ENCODE measurements around the gene AZGP1. TPM values are rescaled to one million over a fixed set of nuclear protein-coding genes. Genes with fewer than 3 reads are reported as not detected.
"Not testable (repeated sequence)": the region's sequence is repeated elsewhere in the genome, so short reads cannot be mapped to it uniquely, and the experiment has no call there.

AZGP1 gene
- polyA plus RNA-seq, 1 experiment = not detected

- TF ChIP-seq CTCF (IDR thresholded peaks at IDR 0.05; ENCODE audit: insufficient read depth, low read depth, low read length) = no peak
- no peaks in the 10 kb centered on the region for H3K36me3 ChIP-seq (ENCODE audit: control insufficient read depth, insufficient read depth, low read length)
- H3K27me3 ChIP-seq (ENCODE audit: control insufficient read depth, insufficient read depth, low read length) = 0 out of 2 replicates have a peak, but pooled peaks cover 2% of the 10 kb centered on the region
- no peak for DNase-seq (ENCODE audit: low read depth)
- ChIA-PET CTCF (no interaction called here), POLR2A (no interaction called here)
- H3K4me3 ChIP-seq (ENCODE audit: low read depth, low read length) = no peak overlapping the region
Observed at GRCh38 chr7:99944497-99945070, 31.2 kb downstream of the AZGP1 start.

GRCh38 chr7:99943641-99944496, 32.0 kb downstream of the AZGP1 start:
- ChIA-PET CTCF (interaction anchor here (0.9 to 1.1 kb wide), 2 partner anchors 36 to 46 kb away, joined by 3 read pairs; no protein-coding TSS in a partner anchor), POLR2A (no interaction called here)
- Histone ChIP-seq H3K27me3 (ENCODE audit: control insufficient read depth, insufficient read depth, low read length) (0 out of 2 replicates have a peak, but pooled peaks cover 2% of the 10 kb centered on the region), H3K36me3 (ENCODE audit: control insufficient read depth, insufficient read depth, low read length) (no peaks in the 10 kb centered on the region), H3K4me3 (ENCODE audit: low read depth, low read length) (no peak overlapping the region)
- no peak for DNase-seq (ENCODE audit: low read depth)
- TF ChIP-seq CTCF (IDR thresholded peaks at IDR 0.05; ENCODE audit: insufficient read depth, low read depth, low read length) = no peak

- TF ChIP-seq CTCF (IDR thresholded peaks at IDR 0.05; ENCODE audit: insufficient read depth, low read depth, low read length) = no peak
- H3K4me3 ChIP-seq (ENCODE audit: low read depth, low read length) = no peak overlapping the region
- ChIA-PET CTCF (interaction anchor here (1.1 to 1.3 kb wide), 2 partner anchors 11 to 19 kb away, joined by 3 read pairs; partner anchors contain the start of gene TRIM4), POLR2A (no interaction called here)
- no peaks in the 10 kb centered on the region for H3K36me3 ChIP-seq (ENCODE audit: control insufficient read depth, insufficient read depth, low read length)
- no peak for DNase-seq (ENCODE audit: low read depth)
- peaks cover 3% of the 10 kb centered on the region; the same call in 1 of the 2 replicates for H3K27me3 ChIP-seq (ENCODE audit: control insufficient read depth, insufficient read depth, low read length)
Observed at GRCh38 chr7:99938296-99938695, 37.5 kb downstream of the AZGP1 start.

- POLR2A ChIA-PET; H3K27me3 ChIP-seq (ENCODE audit: control insufficient read depth, insufficient read depth, low read length); H3K4me3 ChIP-seq (ENCODE audit: low read depth, low read length); DNase-seq (ENCODE audit: low read depth); H3K36me3 ChIP-seq (ENCODE audit: control insufficient read depth, insufficient read depth, low read length): not testable (repeated sequence)
- CTCF ChIA-PET = interaction anchor here (0.8 to 1.0 kb wide), 2 partner anchors 15 to 45 kb away, joined by 3 read pairs; no protein-coding TSS in a partner anchor
Observed at GRCh38 chr7:99935009-99935408, 40.8 kb downstream of the AZGP1 start.

GRCh38 chr7:99930376-99930775, 45.5 kb downstream of the AZGP1 start:
- DNase-seq (ENCODE audit: low read depth) = no peak
- H3K4me3 ChIP-seq (ENCODE audit: low read depth, low read length) = no peak overlapping the region
- peaks cover 10% of the 10 kb centered on the region for H3K27me3 ChIP-seq (ENCODE audit: control insufficient read depth, insufficient read depth, low read length)
- no peaks in the 10 kb centered on the region for H3K36me3 ChIP-seq (ENCODE audit: control insufficient read depth, insufficient read depth, low read length)
- CTCF ChIA-PET = interaction anchor here (1.4 to 2.3 kb wide), 2 partner anchors 10 to 15 kb away, joined by 5 to 6 read pairs; partner anchors contain the start of gene TRIM4
- no peak for TF ChIP-seq CTCF (IDR thresholded peaks at IDR 0.05; ENCODE audit: insufficient read depth, low read depth, low read length)
- POLR2A ChIA-PET = no interaction called here
